BLaER1 treated with 17β-estradiol and CSF1 and Interleukin-3, amounts not matched to agents 10 nM and 100 nM (cell line): ENCODE measurements around the gene OSM.
A peak's percentile ranks its signal among the peaks of the same experiment; 100 is the strongest.

Experiments used
- H3K27ac ChIP-seq, 11 experiments: shearing (Covaris generic); formaldehyde crosslinking; 2 replicates each; pipeline ENCODE4 v1.8.1; 2022
- H3K27me3 ChIP-seq, 11 experiments: shearing (Covaris generic); formaldehyde crosslinking; 2 replicates each; pipeline ENCODE4 v1.8.1; 2022
- H3K36me3 ChIP-seq, 11 experiments: shearing (Covaris generic); formaldehyde crosslinking; 2 replicates each; pipeline ENCODE4 v1.8.1; 2022
- H3K4me1 ChIP-seq, 10 experiments: shearing (Covaris generic); formaldehyde crosslinking; 2 replicates each; pipeline ENCODE4 v1.8.1; 2022
- H3K4me2 ChIP-seq, 11 experiments: shearing (Covaris generic); formaldehyde crosslinking; 2 replicates each; pipeline ENCODE4 v1.8.1; 2022
- H3K4me3 ChIP-seq, 10 experiments: shearing (Covaris generic); formaldehyde crosslinking; 2 replicates each; pipeline ENCODE4 v1.8.1; 2022
- H3K9ac ChIP-seq, 11 experiments: shearing (Covaris generic); formaldehyde crosslinking; 2 replicates each; pipeline ENCODE4 v1.8.1; 2022
- H3K9me3 ChIP-seq, 11 experiments: shearing (Covaris generic); formaldehyde crosslinking; replicated peaks in 1 of 11; 2 replicates each; pipeline ENCODE4 v1.8.1; 2022
- H4K20me1 ChIP-seq, 11 experiments: shearing (Covaris generic); formaldehyde crosslinking; 2 replicates each; pipeline ENCODE4 v1.8.1; 2022
- Cebpa-rat ChIP-seq, 11 experiments: shearing (Covaris generic); IDR thresholded peaks; 2 replicates each; pipeline ENCODE4 v1.8.1; 2022

OSM gene

GRCh38 chr22:30304495-30305244 lies 38.0 kb upstream of the OSM start:
- H4K20me1 ChIP-seq, result peaks cover 0 to 1% (median 0%) of the 10 kb centered on the region in 11 experiments; a peak in 1 of 22 replicates
- H3K9me3 ChIP-seq, result no peaks in the 10 kb centered on the region
- no peaks in the 10 kb centered on the region for H3K27me3 ChIP-seq
- H3K4me2 ChIP-seq, result peak overlapping the region; percentile 86 to 98 (median 95)
- TF ChIP-seq Cebpa-rat (IDR thresholded peaks at IDR 0.05), result no peak
- peaks cover 95 to 99% (median 96%) of the 10 kb centered on the region in 10 experiments for H3K4me1 ChIP-seq
- H3K27ac ChIP-seq, result peak overlapping the region; percentile 73 to 94 (median 87); a peak in 20 of 22 replicates
- H3K4me3 ChIP-seq, result peak overlapping the region in 5 of 10 experiments; percentile 38 to 58 (median 51); a peak in 9 of 20 replicates
- peaks cover 0 to 23% (median 6%) of the 10 kb centered on the region in 11 experiments; a peak in 10 of 22 replicates for H3K36me3 ChIP-seq
- H3K9ac ChIP-seq, result peak overlapping the region; percentile 43 to 83 (median 78); a peak in 19 of 22 replicates

GRCh38 chr22:30302810-30303138 lies 36.1 kb upstream of the OSM start:
- peak overlapping the region; percentile 59 to 94 (median 87); a peak in 20 of 22 replicates for H3K27ac ChIP-seq
- no peaks in the 10 kb centered on the region for H3K27me3 ChIP-seq
- no peak overlapping the region for H3K4me3 ChIP-seq
- TF ChIP-seq Cebpa-rat (IDR thresholded peaks at IDR 0.05), result no peak
- peaks cover 0 to 9% (median 0%) of the 10 kb centered on the region in 11 experiments; a peak in 1 of 22 replicates for H4K20me1 ChIP-seq
- peak overlapping the region; percentile 86 to 98 (median 95) for H3K4me2 ChIP-seq
- peak overlapping the region in 10 of 11 experiments; percentile 28 to 67 (median 58); a peak in 18 of 22 replicates for H3K9ac ChIP-seq
- no peaks in the 10 kb centered on the region for H3K9me3 ChIP-seq
- H3K4me1 ChIP-seq, result peaks cover 90 to 95% (median 92%) of the 10 kb centered on the region in 10 experiments
- peaks cover 0 to 42% (median 16%) of the 10 kb centered on the region in 11 experiments; a peak in 17 of 22 replicates for H3K36me3 ChIP-seq

GRCh38 chr22:30301995-30302809 lies 35.6 kb upstream of the OSM start:
- H3K36me3 ChIP-seq, result peaks cover 0 to 48% (median 18%) of the 10 kb centered on the region in 11 experiments; a peak in 20 of 22 replicates
- peaks cover 84 to 95% (median 92%) of the 10 kb centered on the region in 10 experiments for H3K4me1 ChIP-seq
- no peaks in the 10 kb centered on the region for H3K27me3 ChIP-seq
- peak overlapping the region; percentile 86 to 98 (median 95) for H3K4me2 ChIP-seq
- no peak for TF ChIP-seq Cebpa-rat (IDR thresholded peaks at IDR 0.05)
- peak overlapping the region; percentile 59 to 94 (median 87) for H3K27ac ChIP-seq
- H3K4me3 ChIP-seq, result peak overlapping the region in 9 of 10 experiments; percentile 1 to 47 (median 9); a peak in 9 of 20 replicates
- H3K9me3 ChIP-seq, result no peaks in the 10 kb centered on the region
- peaks cover 0 to 15% (median 0%) of the 10 kb centered on the region in 11 experiments; a peak in 1 of 22 replicates for H4K20me1 ChIP-seq
- peak overlapping the region; percentile 36 to 67 (median 58); a peak in 19 of 22 replicates for H3K9ac ChIP-seq

- H3K4me2 ChIP-seq, result peak overlapping the region in 8 of 11 experiments; percentile 41 to 86 (median 74); a peak in 13 of 22 replicates
- H3K9ac ChIP-seq, result peak overlapping the region in 1 of 11 experiments; percentile 58; a peak in 1 of 22 replicates
- H3K27me3 ChIP-seq, result no peaks in the 10 kb centered on the region
- H3K36me3 ChIP-seq, result peaks cover 3 to 76% (median 41%) of the 10 kb centered on the region in 11 experiments; a peak in 20 of 22 replicates
- H3K4me1 ChIP-seq, result peaks cover 56 to 95% (median 90%) of the 10 kb centered on the region in 10 experiments
- no peak overlapping the region for H3K4me3 ChIP-seq
- no peaks in the 10 kb centered on the region for H3K9me3 ChIP-seq
- no peak for TF ChIP-seq Cebpa-rat (IDR thresholded peaks at IDR 0.05)
- H4K20me1 ChIP-seq, result peaks cover 0 to 20% (median 0%) of the 10 kb centered on the region in 11 experiments; a peak in 6 of 22 replicates
- H3K27ac ChIP-seq, result 0 out of 22 replicates have a peak overlapping the region, but pooled peaks of 2 of the 11 experiments have one; percentile 39 to 46
Measured at GRCh38 chr22:30299322-30299721, 32.7 kb upstream of the OSM start.

- Histone ChIP-seq H3K9me3 (no peaks in the 10 kb centered on the region), H3K27ac (peak overlapping the region in 4 of 11 experiments; percentile 22 to 46 (median 33); a peak in 3 of 22 replicates), H3K9ac (peak overlapping the region in 8 of 11 experiments; percentile 10 to 59 (median 37); a peak in 13 of 22 replicates)
Measured at GRCh38 chr22:30297991-30298701, 31.5 kb upstream of the OSM start.

GRCh38 chr22:30297276-30297990 lies 30.8 kb upstream of the OSM start:
- Histone ChIP-seq H3K9me3 (no peaks in the 10 kb centered on the region), H3K9ac (peak overlapping the region in 5 of 11 experiments; percentile 28 to 59 (median 57); a peak in 5 of 22 replicates), H3K4me2 (peak overlapping the region in 10 of 11 experiments; percentile 5 to 86 (median 68); a peak in 17 of 22 replicates), H3K36me3 (peaks cover 19 to 88% (median 60%) of the 10 kb centered on the region in 11 experiments; a peak in 21 of 22 replicates), H3K4me1 (peaks cover 37 to 95% (median 90%) of the 10 kb centered on the region in 10 experiments), H4K20me1 (peaks cover 0 to 26% (median 0%) of the 10 kb centered on the region in 11 experiments; a peak in 7 of 22 replicates), H3K27me3 (no peaks in the 10 kb centered on the region), H3K27ac (0 out of 22 replicates have a peak overlapping the region, but pooled peaks of 1 of the 11 experiments have one; percentile 39), H3K4me3 (no peak overlapping the region)
- no peak for TF ChIP-seq Cebpa-rat (IDR thresholded peaks at IDR 0.05)

More at GRCh38 chr22:30297991-30298701, 31.5 kb upstream of the OSM start:
- H3K4me1 ChIP-seq, result peaks cover 44 to 95% (median 90%) of the 10 kb centered on the region in 10 experiments
- H3K4me3 ChIP-seq, result no peak overlapping the region
- H3K4me2 ChIP-seq, result peak overlapping the region; percentile 5 to 86 (median 63); a peak in 20 of 22 replicates
- H3K27me3 ChIP-seq, result no peaks in the 10 kb centered on the region
- peaks cover 0 to 26% (median 0%) of the 10 kb centered on the region in 11 experiments; a peak in 7 of 22 replicates for H4K20me1 ChIP-seq
- TF ChIP-seq Cebpa-rat (IDR thresholded peaks at IDR 0.05), result no peak
- peaks cover 13 to 82% (median 53%) of the 10 kb centered on the region in 11 experiments; a peak in 21 of 22 replicates for H3K36me3 ChIP-seq

GRCh38 chr22:30296833-30297232 lies 30.2 kb upstream of the OSM start:
- no peaks in the 10 kb centered on the region for H3K9me3 ChIP-seq
- peaks cover 37 to 95% (median 90%) of the 10 kb centered on the region in 10 experiments for H3K4me1 ChIP-seq
- H3K4me2 ChIP-seq, result peak overlapping the region in 8 of 11 experiments; percentile 41 to 86 (median 74); a peak in 13 of 22 replicates
- no peak overlapping the region for H3K4me3 ChIP-seq
- 0 out of 22 replicates have a peak overlapping the region, but pooled peaks of 1 of the 11 experiments have one; percentile 6 for H3K9ac ChIP-seq
- no peak for TF ChIP-seq Cebpa-rat (IDR thresholded peaks at IDR 0.05)
- no peak overlapping the region for H3K27ac ChIP-seq
- H3K27me3 ChIP-seq, result no peaks in the 10 kb centered on the region
- H3K36me3 ChIP-seq, result peaks cover 19 to 94% (median 66%) of the 10 kb centered on the region in 11 experiments; a peak in 21 of 22 replicates
- H4K20me1 ChIP-seq, result peaks cover 0 to 32% (median 0%) of the 10 kb centered on the region in 11 experiments; a peak in 7 of 22 replicates
